Pancreas (tissue), 10 donors: ENCODE measurements around the gene KLF16. TPM values are rescaled to one million over a fixed set of nuclear protein-coding genes. Genes with fewer than 3 reads are reported as not detected.

ENCODE experiments used
- ATAC-seq, 4 donors: fragments of 200-7000 bp; cut with Tn5 transposase; one replicate each; pipeline versions ENCODE4 v1.8.0 to v1.9.1; 2020; ENCODE audit warnings: mild to moderate bottlenecking in 4 of 4, moderate library complexity in 4 of 4
- DNase-seq, 6 donors: peaks; one replicate each; pipeline ENCODE4 v3.0.0-alpha.2; 2020
- FAIRE-seq: peaks from 2 replicates; lab custom pipeline; 2012; peaks lifted over from hg19 to GRCh38; lab: Jason Lieb, UNC
- H3K27ac ChIP-seq, 4 donors: fragments of 200-600 bp; sonication (generic); 1 replicate in 3 of 4; 2 replicates in 1 of 4; pipeline versions ENCODE4 v1.5.0 to v1.8.0; 2020
- H3K27me3 ChIP-seq, 4 donors: fragments of 200-600 bp; one replicate each; pipeline ENCODE4 v1.8.0; 2021
- H3K36me3 ChIP-seq, 3 donors: fragments of 200-600 bp; sonication (generic) in 1 of 3; one replicate each; pipeline versions ENCODE4 v1.5.0 to v1.8.0; 2020 to 2021
- H3K4me1 ChIP-seq, 3 donors: fragments of 200-600 bp; one replicate each; pipeline ENCODE4 v1.8.0; 2021
- H3K4me3 ChIP-seq, 4 donors: fragments of 200-600 bp; sonication (generic) in 2 of 4; one replicate each; pipeline versions ENCODE4 v1.5.0 to v1.8.0; 2020 to 2021
- H3K9me3 ChIP-seq, 4 donors: fragments of 200-600 bp; one replicate each; pipeline ENCODE4 v1.8.0; 2021
- whole genome bisulfite sequencing, 2 donors: extraction: QIAGEN DNeasy Blood & Tissue Kit; methylation state at CpG; one replicate each; pipeline ENCODE4 v1.1.7; 2013; 5-methylcytosine and 5-hydroxymethylcytosine counted together
- intact Hi-C, 3 donors: fragments of 100-400 bp; cut with DNase I; formaldehyde crosslinking; loops; one replicate each; pipeline versions ENCODE4 v1.11.1 to v1.14.2; 2022
- polyA plus RNA-seq, 2 donors: library from polyadenylated mRNA; stranded (reverse); fragments of 200-250 nt; gene quantifications; one replicate each; pipeline ENCODE4 v1.2.3, GENCODE V29; 2013
- total RNA-seq, 6 donors: library from RNA; stranded (reverse); fragmentation: NEBNext Ultra II Directional in 4 of 6; extraction: Animal tissue kit (Norgen Biotek cat#: 25700) in 4 of 6; gene quantifications; one replicate each; pipeline versions ENCODE4 v1.2.1 to v1.2.4, GENCODE V29; 2021 to 2023
- TF ChIP-seq, protein P1 (sequence below), 4 donors: fragments of 200-600 bp; sonication (generic) in 3 of 4; IDR thresholded peaks; one replicate each; pipeline versions ENCODE4 v1.5.0 to v1.8.0; 2021; ENCODE audit warnings: antibody characterized with exemption in 4 of 4
- donor health status: healthy with polysubstance abuse.
- donor health status: DM: no; HTN: no; CAD: no; lungs with moderate emphysema.
- donor health status: DM: no; HTN: no; CAD: no.
- donor health status: control.
- donor health status: control.
- donor health status: Bipolar disorder and iron deficiency.
- donor health status: DM: yes; HTN: yes; CAD: no.
- donor health status: DM: no; HTN: no; CAD: no.
- donor health status: DM: no; HTN: no; CAD: no.
- donor health status: DM: yes; HTN: yes; CAD: no.

Gene KLF16
- total and polyA plus RNA-seq, 8 donors, result 4.3 to 10.4 (median 7.5) TPM

DNA sequence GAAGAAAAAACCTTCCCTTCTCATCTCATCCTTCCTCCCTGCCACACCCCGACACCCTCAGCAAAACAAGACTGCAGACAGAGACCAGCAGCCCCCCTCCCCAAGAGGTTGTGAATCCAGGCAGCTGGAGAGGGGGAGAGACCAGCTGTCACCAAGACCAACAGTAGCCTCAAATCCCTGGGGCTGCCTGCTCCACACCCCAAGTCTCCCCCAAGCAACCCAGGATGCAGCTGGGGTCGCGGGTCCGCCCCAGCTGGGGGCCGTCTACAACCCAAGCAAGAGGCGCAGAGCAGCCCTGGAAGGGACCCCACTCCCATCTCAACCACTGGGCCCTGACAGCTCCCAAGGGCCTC, 7.1 kb downstream of the KLF16 start:
- 81% methylated on average over 6 of the region's 6 CpGs for WGBS, 2 donors
- peak overlapping the region in 1 of 4 donors; percentile 40 for H3K4me3 ChIP-seq
- FAIRE-seq, result no peak
- ATAC-seq, result no peak
- H3K9me3 ChIP-seq, result no peaks in the 10 kb centered on the region
- TF ChIP-seq, protein P1, sequence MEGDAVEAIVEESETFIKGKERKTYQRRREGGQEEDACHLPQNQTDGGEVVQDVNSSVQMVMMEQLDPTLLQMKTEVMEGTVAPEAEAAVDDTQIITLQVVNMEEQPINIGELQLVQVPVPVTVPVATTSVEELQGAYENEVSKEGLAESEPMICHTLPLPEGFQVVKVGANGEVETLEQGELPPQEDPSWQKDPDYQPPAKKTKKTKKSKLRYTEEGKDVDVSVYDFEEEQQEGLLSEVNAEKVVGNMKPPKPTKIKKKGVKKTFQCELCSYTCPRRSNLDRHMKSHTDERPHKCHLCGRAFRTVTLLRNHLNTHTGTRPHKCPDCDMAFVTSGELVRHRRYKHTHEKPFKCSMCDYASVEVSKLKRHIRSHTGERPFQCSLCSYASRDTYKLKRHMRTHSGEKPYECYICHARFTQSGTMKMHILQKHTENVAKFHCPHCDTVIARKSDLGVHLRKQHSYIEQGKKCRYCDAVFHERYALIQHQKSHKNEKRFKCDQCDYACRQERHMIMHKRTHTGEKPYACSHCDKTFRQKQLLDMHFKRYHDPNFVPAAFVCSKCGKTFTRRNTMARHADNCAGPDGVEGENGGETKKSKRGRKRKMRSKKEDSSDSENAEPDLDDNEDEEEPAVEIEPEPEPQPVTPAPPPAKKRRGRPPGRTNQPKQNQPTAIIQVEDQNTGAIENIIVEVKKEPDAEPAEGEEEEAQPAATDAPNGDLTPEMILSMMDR (IDR thresholded peaks at IDR 0.05), result no peak
- peak in 1 of 6 donors; percentile 19 for DNase-seq
- H3K27ac ChIP-seq, result peak overlapping the region; percentile 22 to 82 (median 66)
- H3K27me3 ChIP-seq, result no peaks in the 10 kb centered on the region
- no peaks in the 10 kb centered on the region for H3K36me3 ChIP-seq
- H3K4me1 ChIP-seq, result peaks cover 0 to 23% (median 0%) of the 10 kb centered on the region in 3 donors
- intact Hi-C loops, result no loop called here

DNA sequence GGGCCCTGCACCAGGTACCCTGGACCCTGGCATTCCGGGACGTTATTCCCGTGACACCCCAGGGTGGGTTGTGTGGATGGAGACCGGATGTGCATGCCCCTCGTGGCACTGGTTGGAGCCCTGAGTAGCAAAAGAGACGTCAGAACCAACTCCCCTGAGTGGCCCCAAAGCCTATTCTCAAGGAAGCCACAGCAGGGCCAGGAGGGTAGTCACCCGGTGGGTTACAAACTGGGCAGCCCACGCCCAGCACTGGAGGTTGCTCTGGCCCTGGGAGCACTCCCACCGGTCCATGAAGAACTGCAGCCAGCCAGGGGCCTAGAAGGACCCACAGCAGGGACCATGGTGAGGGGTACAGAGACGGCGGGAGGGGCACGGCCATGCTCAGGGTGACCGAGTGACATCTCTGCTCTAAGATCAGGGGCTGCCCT, 7.5 kb downstream of the KLF16 start:
- WGBS, 2 donors, result 70 to 76% methylated on average over 12 to 13 of the region's 13 CpGs
- peaks cover 0 to 20% (median 0%) of the 10 kb centered on the region in 3 donors for H3K4me1 ChIP-seq
- FAIRE-seq, result no peak

DNA sequence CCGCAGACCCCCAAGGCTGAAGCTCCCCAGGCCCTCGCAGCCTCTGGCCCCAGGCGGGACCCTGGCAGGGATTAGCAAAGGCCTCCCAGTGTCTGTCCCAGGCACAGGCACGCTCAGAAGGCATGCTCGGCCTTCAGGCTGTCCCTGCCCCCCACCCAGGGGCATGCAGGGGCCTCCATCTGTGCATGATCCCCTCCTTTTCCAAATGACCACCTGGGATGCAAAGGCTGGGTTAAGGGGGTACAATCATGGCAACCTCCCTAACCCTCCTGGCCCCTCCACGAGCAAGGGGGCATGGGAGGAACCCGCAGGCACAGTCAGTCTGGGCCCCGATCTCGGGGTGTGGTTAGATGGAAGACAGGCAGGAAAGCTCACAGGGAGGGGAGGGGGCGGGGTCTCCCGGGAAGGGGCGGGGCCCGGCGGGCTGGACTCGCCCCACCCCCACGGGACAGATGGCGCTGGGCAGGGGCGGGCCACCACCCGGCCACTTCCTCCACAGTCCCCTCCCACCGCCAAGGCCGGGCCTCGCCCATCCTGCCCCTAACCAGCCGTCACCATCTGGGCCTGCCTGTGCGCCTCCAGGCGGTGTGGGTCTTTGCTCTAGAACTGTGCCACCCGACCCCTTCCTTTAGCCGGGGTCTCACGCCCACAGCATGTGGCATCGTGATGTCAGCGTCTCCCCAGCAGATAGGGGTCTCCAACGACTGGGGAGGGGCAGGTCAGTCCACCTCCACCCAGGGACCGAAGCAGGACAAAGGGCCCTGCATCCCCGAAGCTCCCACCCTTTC, 8.1 kb downstream of the KLF16 start:
- TF ChIP-seq, protein P1 (IDR thresholded peaks at IDR 0.05), result no peak
- H3K27me3 ChIP-seq, result no peaks in the 10 kb centered on the region
- H3K4me1 ChIP-seq, result peaks cover 0 to 14% (median 0%) of the 10 kb centered on the region in 3 donors
- no peaks in the 10 kb centered on the region for H3K36me3 ChIP-seq
- FAIRE-seq (no peak), ATAC-seq (peak in 3 of 4 donors; percentile 67 to 74 (median 73)), DNase-seq (peak; percentile 67 to 86 (median 74))
- H3K9me3 ChIP-seq, result no peaks in the 10 kb centered on the region
- intact Hi-C loops, result no loop called here
- WGBS, 2 donors, result 49 to 50% methylated on average over 24 to 33 of the region's 33 CpGs
- H3K4me3 ChIP-seq, result peak overlapping the region in 1 of 4 donors; percentile 40
- peak overlapping the region; percentile 17 to 82 (median 66) for H3K27ac ChIP-seq

More for the DNA sequence above, 7.5 kb downstream of the KLF16 start:
- intact Hi-C loops, result no loop called here
- ATAC-seq, result no peak
- no peaks in the 10 kb centered on the region for H3K36me3 ChIP-seq
- no peaks in the 10 kb centered on the region for H3K9me3 ChIP-seq
- TF ChIP-seq, protein P1 (IDR thresholded peaks at IDR 0.05), result no peak
- H3K4me3 ChIP-seq, result peak overlapping the region in 1 of 4 donors; percentile 40
- peak in 2 of 6 donors; percentile 20 to 34 for DNase-seq
- H3K27ac ChIP-seq, result peak overlapping the region; percentile 17 to 82 (median 66)
- no peaks in the 10 kb centered on the region for H3K27me3 ChIP-seq

DNA sequence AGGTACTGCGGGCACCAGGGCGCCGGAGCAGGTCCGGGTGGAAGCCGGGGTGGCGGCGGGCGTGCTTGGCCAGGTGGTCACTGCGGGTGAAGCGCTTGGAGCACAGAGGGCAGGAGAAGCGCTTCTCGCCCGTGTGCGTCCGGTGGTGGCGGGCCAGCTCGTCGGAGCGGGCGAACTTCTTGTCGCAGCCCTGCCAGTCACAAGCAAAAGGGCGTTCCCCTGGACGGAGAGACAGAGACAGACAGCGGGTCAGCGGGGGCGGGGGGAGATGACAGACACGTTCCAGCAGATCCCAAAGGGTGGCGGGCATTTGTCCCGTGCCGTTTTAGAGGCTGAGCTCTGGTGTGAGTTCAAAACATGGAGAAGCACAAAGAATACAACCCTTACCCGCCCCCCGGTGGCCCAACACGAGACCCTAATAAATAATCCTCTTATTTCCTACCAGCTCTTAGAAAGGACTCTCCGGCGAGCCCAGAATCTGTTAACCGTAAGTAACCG, 8.8 kb downstream of the KLF16 start:
- FAIRE-seq (no peak), DNase-seq (peak in 5 of 6 donors; percentile 21 to 77 (median 53)), ATAC-seq (no peak)
- Histone ChIP-seq H3K4me3 (no peak overlapping the region), H3K27ac (peak overlapping the region in 2 of 4 donors; percentile 41 to 78), H3K36me3 (no peaks in the 10 kb centered on the region), H3K9me3 (no peaks in the 10 kb centered on the region), H3K4me1 (peaks cover 0 to 11% (median 0%) of the 10 kb centered on the region in 3 donors), H3K27me3 (no peaks in the 10 kb centered on the region)
- 88 to 89% methylated on average over 37 of the region's 37 CpGs for WGBS, 2 donors
- intact Hi-C loops, result no loop called here
- TF ChIP-seq, protein P1 (IDR thresholded peaks at IDR 0.05), result no peak
